H9 (cell line): ENCODE data around the gene PDZK1. TPM values are rescaled to one million over a fixed set of nuclear protein-coding genes. Genes with fewer than 3 reads are reported as not detected.

Experiments
- DNase-seq: peaks from one replicate; pipeline ENCODE4 v3.0.0-alpha.2; 2017
- H2AFZ ChIP-seq: one replicate; pipeline ENCODE4 v1.6.1; 2013; ENCODE audit warnings: mild to moderate bottlenecking, low read length, control low read depth, moderate library complexity
- H2AK5ac ChIP-seq: 2 replicates; pipeline ENCODE4 v1.6.1; 2013; ENCODE audit warnings: low read length, control low read depth, mixed read lengths; ENCODE audit not compliant: insufficient read length
- H2BK120ac ChIP-seq: one replicate; pipeline ENCODE4 v1.6.1; 2013; ENCODE audit warnings: low read depth, mild to moderate bottlenecking, low read length, control low read depth, inconsistent platforms; ENCODE audit not compliant: poor library complexity, severe bottlenecking
- H2BK12ac ChIP-seq: 2 replicates; pipeline ENCODE4 v1.6.1; 2013; ENCODE audit warnings: low read length, control low read depth, mixed read lengths, low read depth; ENCODE audit not compliant: insufficient read length
- H2BK15ac ChIP-seq: 2 replicates; pipeline ENCODE4 v1.6.1; 2013; ENCODE audit warnings: low read depth, low read length, control low read depth
- H2BK20ac ChIP-seq: one replicate; pipeline ENCODE4 v1.6.1; 2013; ENCODE audit warnings: low read depth, mild to moderate bottlenecking, low read length, control low read depth, inconsistent platforms; ENCODE audit not compliant: poor library complexity, severe bottlenecking
- H2BK5ac ChIP-seq: 2 replicates; pipeline ENCODE4 v1.6.1; 2013; ENCODE audit warnings: low read length, control low read depth, mixed read lengths; ENCODE audit not compliant: insufficient read length
- H3K14ac ChIP-seq: 2 replicates; pipeline ENCODE4 v1.6.1; 2013; ENCODE audit warnings: low read length, control low read depth; ENCODE audit not compliant: insufficient read depth
- H3K18ac ChIP-seq: 2 replicates; pipeline ENCODE4 v1.6.1; 2013; ENCODE audit warnings: low read depth, mild to moderate bottlenecking, mixed read lengths, low read length, control low read depth; ENCODE audit not compliant: insufficient read length
- H3K23ac ChIP-seq: 2 replicates; pipeline ENCODE4 v1.6.1; 2013; ENCODE audit warnings: low read length, control low read depth, mixed read lengths, low read depth; ENCODE audit not compliant: insufficient read length
- H3K23me2 ChIP-seq: 2 replicates; pipeline ENCODE4 v1.6.1; 2013; ENCODE audit warnings: low read depth, mild to moderate bottlenecking, mixed read lengths, low read length, control low read depth; ENCODE audit not compliant: insufficient read length, poor library complexity, severe bottlenecking
- H3K27ac ChIP-seq: 2 replicates; pipeline ENCODE4 v1.5.1; 2013; ENCODE audit warnings: low read length, control low read depth, mixed read lengths, low read depth; ENCODE audit not compliant: insufficient read length
- H3K27me3 ChIP-seq: 2 replicates; pipeline ENCODE4 v1.6.1; 2013; ENCODE audit warnings: low read length, control low read depth, inconsistent platforms; ENCODE audit not compliant: insufficient read depth
- H3K4ac ChIP-seq: 2 replicates; pipeline ENCODE4 v1.6.1; 2013; ENCODE audit warnings: low read depth, mild to moderate bottlenecking, control low read depth, inconsistent platforms, low read length, moderate library complexity
- H3K4me1 ChIP-seq: 2 replicates; pipeline ENCODE4 v1.6.1; 2013; ENCODE audit warnings: low read length, control low read depth, inconsistent platforms; ENCODE audit not compliant: insufficient read depth
- H3K4me2 ChIP-seq: 2 replicates; pipeline ENCODE4 v1.6.1; 2013; ENCODE audit warnings: low read length, control low read depth, mixed read lengths; ENCODE audit not compliant: insufficient read length, insufficient read depth
- H3K56ac ChIP-seq: 2 replicates; pipeline ENCODE4 v1.6.1; 2013; ENCODE audit warnings: low read depth, mild to moderate bottlenecking, mixed read lengths, low read length, control low read depth; ENCODE audit not compliant: insufficient read length
- H3K79me1 ChIP-seq: 2 replicates; pipeline ENCODE4 v1.6.1; 2013; ENCODE audit warnings: low read depth, mild to moderate bottlenecking, moderate library complexity, low read length, control low read depth, inconsistent platforms; ENCODE audit not compliant: insufficient read depth, poor library complexity, severe bottlenecking
- H3K79me2 ChIP-seq: 2 replicates; pipeline ENCODE4 v1.6.1; 2013; ENCODE audit warnings: low read length, control low read depth, inconsistent platforms; ENCODE audit not compliant: insufficient read depth
- H3K9ac ChIP-seq: 2 replicates; pipeline ENCODE4 v1.6.1; 2013; ENCODE audit warnings: low read length, control low read depth, mixed read lengths; ENCODE audit not compliant: insufficient read length; ENCODE audit errors: extremely low read depth
- H3K9me3 ChIP-seq: one replicate; pipeline ENCODE4 v1.6.1; 2013; ENCODE audit warnings: low read depth, low read length, inconsistent platforms; ENCODE audit not compliant: control insufficient read depth
- H3T11ph ChIP-seq: one replicate; pipeline ENCODE4 v1.6.1; 2013; ENCODE audit warnings: mild to moderate bottlenecking, low read length, control low read depth, inconsistent platforms
- H4K20me1 ChIP-seq: one replicate; pipeline ENCODE4 v1.6.1; 2013; ENCODE audit not compliant: control insufficient read depth, insufficient read length, insufficient read depth
- H4K5ac ChIP-seq: 2 replicates; pipeline ENCODE4 v1.6.1; 2013; ENCODE audit warnings: low read depth, mild to moderate bottlenecking, mixed read lengths, low read length, control low read depth; ENCODE audit not compliant: insufficient read length
- H4K8ac ChIP-seq: replicated peaks from 2 replicates; pipeline ENCODE4 v1.6.1; 2013; ENCODE audit warnings: low read length, control low read depth, mixed read lengths, low read depth; ENCODE audit not compliant: insufficient read length
- H4K91ac ChIP-seq: 2 replicates; pipeline ENCODE4 v1.6.1; 2013; ENCODE audit warnings: low read depth, mild to moderate bottlenecking, moderate library complexity, mixed read lengths, low read length, control low read depth; ENCODE audit not compliant: insufficient read length
- H3K27ac Mint-ChIP-seq, 3 experiments: 2 replicates in 2 of 3; 3 replicates in 1 of 3; pipeline ENCODE4 v1.8.0; 2020 to 2021; ENCODE audit warnings: mixed read lengths in 3 of 3, mild to moderate bottlenecking in 1 of 3, moderate library complexity in 1 of 3
- H3K27me3 Mint-ChIP-seq: 2 replicates; pipeline ENCODE4 v1.8.0; 2021; ENCODE audit warnings: low read depth, mild to moderate bottlenecking, moderate library complexity, mixed read lengths
- H3K36me3 Mint-ChIP-seq, 3 experiments: 2 replicates in 2 of 3; 3 replicates in 1 of 3; pipeline ENCODE4 v1.8.0; 2020 to 2021; ENCODE audit warnings: low read depth in 3 of 3, mixed read lengths in 3 of 3; ENCODE audit not compliant: insufficient read depth in 1 of 3
- H3K4me1 Mint-ChIP-seq, 2 experiments: 2 replicates each; pipeline ENCODE4 v1.8.0; 2020; ENCODE audit warnings: mixed read lengths in 2 of 2
- H3K4me3 Mint-ChIP-seq, 2 experiments: 2 replicates in 1 of 2; 3 replicates in 1 of 2; pipeline ENCODE4 v1.8.0; 2020 to 2021; ENCODE audit warnings: mild to moderate bottlenecking in 2 of 2, mixed read lengths in 2 of 2, moderate library complexity in 1 of 2
- H3K9me3 Mint-ChIP-seq, 2 experiments: 2 replicates in 1 of 2; 3 replicates in 1 of 2; pipeline ENCODE4 v1.8.0; 2020; ENCODE audit warnings: mild to moderate bottlenecking in 2 of 2, mixed read lengths in 2 of 2, moderate library complexity in 1 of 2
- CTCF ChIP-seq: fragments of 200-600 bp; sonication (generic); conservative IDR thresholded peaks from 3 replicates; pipeline ENCODE4 v1.8.0; 2021; ENCODE audit warnings: antibody characterized with exemption, mild to moderate bottlenecking
- WGBS: extraction: QIAGEN DNeasy Blood & Tissue Kit; methylation state at CpG from one replicate; pipeline ENCODE4 v1.1.7; 2013; ENCODE audit warnings: missing lambda C conversion rate, low lambda C conversion rate, mixed read lengths; ENCODE audit not compliant: insufficient read length; ENCODE audit errors: extremely low coverage; 5-methylcytosine and 5-hydroxymethylcytosine counted together
- total RNA-seq: library from RNA; stranded (reverse); gene quantifications from 2 replicates; pipeline ENCODE4 v1.2.1, GENCODE V29; 2021

The PDZK1 gene
- total RNA-seq, 1 experiment from 2014 or later: not detected

- Histone ChIP-seq H2AFZ (no peak overlapping the region), H3K9ac (no peak overlapping the region), H3K27ac (no peak overlapping the region), H3K27me3 (no peaks in the 10 kb centered on the region), H3K56ac (no peak overlapping the region), H2BK20ac (no peak overlapping the region), H3K4ac (no peak overlapping the region), H4K5ac (no peak overlapping the region), H4K91ac (no peak overlapping the region), H3K9me3 (no peaks in the 10 kb centered on the region), H3K23ac (no peak overlapping the region), H4K20me1 (no peaks in the 10 kb centered on the region), H3K23me2 (no peaks in the 10 kb centered on the region), H2BK120ac (no peak overlapping the region), H3T11ph (no peak overlapping the region), H2BK15ac (no peak overlapping the region), H3K4me2 (no peak overlapping the region), H3K79me2 (no peaks in the 10 kb centered on the region), H2BK12ac (no peak overlapping the region), H4K8ac (no peak overlapping the region), H3K4me1 (peaks cover under 1% of the 10 kb centered on the region; the same call in 1 of the 2 replicates), H2BK5ac (no peak overlapping the region), H3K14ac (no peak overlapping the region), H2AK5ac (no peak overlapping the region), H3K18ac (no peak overlapping the region), H3K79me1 (no peaks in the 10 kb centered on the region)
- WGBS: no CpG with 5 or more reads among the region's 2 CpGs
- no peak for DNase-seq
- Mint-ChIP-seq H3K4me3 (no peak overlapping the region), H3K9me3 (no peaks in the 10 kb centered on the region), H3K27me3 (peaks cover 5% of the 10 kb centered on the region), H3K36me3 (no peaks in the 10 kb centered on the region), H3K27ac (no peak overlapping the region), H3K4me1 (peaks cover 4% of the 10 kb centered on the region in 2 experiments; a peak in 3 of 4 replicates)
- TF ChIP-seq CTCF: no peak
Observed at GRCh38 chr1:145702052-145702451, 5.1 kb downstream of the PDZK1 start.
